ENCODE results near the gene DMRTB1. TPM values are rescaled to one million over a fixed set of nuclear protein-coding genes. Genes with fewer than 3 reads are reported as not detected.

DMRTB1 gene
- total RNA-seq, 1 experiment from 2014 or later: not detected

- TF ChIP-seq EZH2phosphoT487 (IDR thresholded peaks at IDR 0.05; ENCODE audit: borderline replicate concordance) (no peak), POLR2AphosphoS5 (IDR thresholded peaks at IDR 0.05; ENCODE audit: low read depth, low read length) (no peak)
Observed at GRCh38 chr1:53454019-53454418, 5.2 kb upstream of the DMRTB1 start (continued).

- no peak for ATAC-seq
- DNase-seq (ENCODE audit: low read depth, low spot score): no peak
- no peaks in the 10 kb centered on the region for H4K20me1 ChIP-seq (ENCODE audit: insufficient read depth)
- H3K36me3 ChIP-seq (ENCODE audit: control insufficient read depth in 1 of 2, insufficient read depth in 2 of 2, low read length in 2 of 2): no peaks in the 10 kb centered on the region
- POLR2A ChIA-PET: no interaction called here
- H3K9me3 ChIP-seq (ENCODE audit: control insufficient read depth in 1 of 2, insufficient read depth in 1 of 2, low read depth in 1 of 2, low read length in 2 of 2): no peaks in the 10 kb centered on the region
- CTCF ChIA-PET: interaction anchor here (2.2 kb wide), 1 partner anchor 10 kb away, joined by 7 read pairs; no protein-coding TSS in a partner anchor
- BruUV-seq (replicated peaks): no TSS peak
- H3K4me3 ChIP-seq (replicated peaks in 1 of 2; ENCODE audit: low read depth in 1 of 2, low read length in 2 of 2): no peak overlapping the region
- RAD21 ChIA-PET (ENCODE audit: low non-redundant PET in 1 of 2, low total read pairs in 2 of 2, uncharacterized antibody in 2 of 2, unreplicated experiment in 2 of 2): no interaction called here
- no peak overlapping the region for H3K27ac ChIP-seq (ENCODE audit: low read depth, low read length)
- H3K79me2 ChIP-seq (ENCODE audit: insufficient read depth, low read length): no peaks in the 10 kb centered on the region
- no peaks in the 10 kb centered on the region for H3K27me3 ChIP-seq (ENCODE audit: insufficient read depth, low read length)
- TF ChIP-seq ZFX (IDR thresholded peaks at IDR 0.05) (no peak), EZH2phosphoT487 (IDR thresholded peaks at IDR 0.05; ENCODE audit: borderline replicate concordance) (no peak), REST (IDR thresholded peaks at IDR 0.05; ENCODE audit: low read depth) (no peak), POLR2AphosphoS5 (IDR thresholded peaks at IDR 0.05; ENCODE audit: low read depth, low read length) (no peak), CBX3 (IDR thresholded peaks at IDR 0.05; ENCODE audit: low read depth) (no peak), TCF7L2 (IDR thresholded peaks at IDR 0.05; ENCODE audit: borderline replicate concordance, extremely low read depth, insufficient read depth, insufficient read length) (no peak), EGR1 (IDR thresholded peaks at IDR 0.05; ENCODE audit: low read depth) (no peak), POLR2A (IDR thresholded peaks at IDR 0.05; ENCODE audit: borderline replicate concordance, extremely low read depth, insufficient read depth, insufficient read length) (no peak)
- H3K9me2 ChIP-seq (ENCODE audit: insufficient read depth): no peaks in the 10 kb centered on the region
- no peak overlapping the region for H2AFZ ChIP-seq (ENCODE audit: low read depth, low read length, poor library complexity, severe bottlenecking)
- no peaks in the 10 kb centered on the region for H3K4me1 ChIP-seq (ENCODE audit: control insufficient read depth in 1 of 2, insufficient read depth in 2 of 2, low read length in 2 of 2)
- intact Hi-C loops (cut with micrococcal nuclease): no loop called here
- no peak overlapping the region for H3K4me2 ChIP-seq (ENCODE audit: low read length)
- H3K9ac ChIP-seq (ENCODE audit: low read length): no peak overlapping the region
Observed at GRCh38 chr1:53455364-53455991, 3.7 kb upstream of the DMRTB1 start.
